ENCODE data around the gene SLC66A2.

Gene SLC66A2

GRCh38 chr18:79902075-79902474, 49.4 kb downstream of the SLC66A2 start:
- Histone ChIP-seq H3K4me1 (ENCODE audit: insufficient read depth, low read length, severe bottlenecking) (no peaks in the 10 kb centered on the region), H3K36me3 (ENCODE audit: insufficient read depth, low read length) (peaks cover 8% of the 10 kb centered on the region; the same call in 1 of the 2 replicates), H3K4me2 (ENCODE audit: low read length) (no peak overlapping the region), H3K27me3 (ENCODE audit: insufficient read depth, low read length) (no peaks in the 10 kb centered on the region), H3F3A (ENCODE audit: insufficient read depth, low read length) (no peaks in the 10 kb centered on the region), H3K9ac (ENCODE audit: low read length) (no peak overlapping the region), H3K4me3 (ENCODE audit: low read depth, low read length, poor library complexity, severe bottlenecking) (no peak overlapping the region), H3K9me2 (ENCODE audit: low read depth, low read length) (no peaks in the 10 kb centered on the region), H4K20me1 (ENCODE audit: insufficient read depth, low read length) (no peaks in the 10 kb centered on the region), H2AFZ (ENCODE audit: low read length) (no peak overlapping the region), H3K9me3 (ENCODE audit: low read length) (peaks cover 4% of the 10 kb centered on the region; the same call in 1 of the 2 replicates), H3K79me2 (ENCODE audit: insufficient read depth, low read length) (no peaks in the 10 kb centered on the region), H3K27ac (ENCODE audit: low read depth, low read length, poor library complexity, severe bottlenecking) (no peak overlapping the region)
- TF ChIP-seq EZH2 (IDR thresholded peaks at IDR 0.05; ENCODE audit: borderline replicate concordance, low read length) = no peak
- TF ChIP-seq, protein P1, sequence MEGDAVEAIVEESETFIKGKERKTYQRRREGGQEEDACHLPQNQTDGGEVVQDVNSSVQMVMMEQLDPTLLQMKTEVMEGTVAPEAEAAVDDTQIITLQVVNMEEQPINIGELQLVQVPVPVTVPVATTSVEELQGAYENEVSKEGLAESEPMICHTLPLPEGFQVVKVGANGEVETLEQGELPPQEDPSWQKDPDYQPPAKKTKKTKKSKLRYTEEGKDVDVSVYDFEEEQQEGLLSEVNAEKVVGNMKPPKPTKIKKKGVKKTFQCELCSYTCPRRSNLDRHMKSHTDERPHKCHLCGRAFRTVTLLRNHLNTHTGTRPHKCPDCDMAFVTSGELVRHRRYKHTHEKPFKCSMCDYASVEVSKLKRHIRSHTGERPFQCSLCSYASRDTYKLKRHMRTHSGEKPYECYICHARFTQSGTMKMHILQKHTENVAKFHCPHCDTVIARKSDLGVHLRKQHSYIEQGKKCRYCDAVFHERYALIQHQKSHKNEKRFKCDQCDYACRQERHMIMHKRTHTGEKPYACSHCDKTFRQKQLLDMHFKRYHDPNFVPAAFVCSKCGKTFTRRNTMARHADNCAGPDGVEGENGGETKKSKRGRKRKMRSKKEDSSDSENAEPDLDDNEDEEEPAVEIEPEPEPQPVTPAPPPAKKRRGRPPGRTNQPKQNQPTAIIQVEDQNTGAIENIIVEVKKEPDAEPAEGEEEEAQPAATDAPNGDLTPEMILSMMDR (IDR thresholded peaks at IDR 0.05; ENCODE audit: low read length) = no peak

DNA sequence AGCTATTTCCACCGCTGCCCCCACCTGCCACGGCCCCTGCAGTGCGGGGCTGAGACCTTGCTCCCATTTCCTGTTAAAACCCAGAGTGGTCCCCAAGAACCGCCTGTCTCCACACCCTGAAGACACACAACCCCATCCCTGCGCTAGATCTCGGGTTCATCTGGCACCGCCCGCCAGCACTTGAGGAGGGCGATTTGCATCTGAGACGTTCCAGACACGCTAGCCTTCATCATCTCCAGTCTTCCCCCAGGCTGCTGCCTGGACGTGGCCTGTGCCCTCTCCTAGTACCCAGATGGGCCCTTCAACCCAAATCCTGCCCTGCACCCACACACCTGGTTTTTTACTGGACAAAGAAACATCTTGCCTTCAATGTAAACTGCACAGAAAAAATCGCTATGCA, 49.8 kb downstream of the SLC66A2 start:
- Histone ChIP-seq H3K9me3 (ENCODE audit: low read length) (peaks cover 4% of the 10 kb centered on the region; the same call in 1 of the 2 replicates), H3K9ac (ENCODE audit: low read length) (no peak overlapping the region), H3K4me3 (ENCODE audit: low read depth, low read length, poor library complexity, severe bottlenecking) (no peak overlapping the region), H3K36me3 (ENCODE audit: insufficient read depth, low read length) (peaks cover 8% of the 10 kb centered on the region; the same call in 1 of the 2 replicates), H3K79me2 (ENCODE audit: insufficient read depth, low read length) (no peaks in the 10 kb centered on the region), H3K27me3 (ENCODE audit: insufficient read depth, low read length) (no peaks in the 10 kb centered on the region), H4K20me1 (ENCODE audit: insufficient read depth, low read length) (no peaks in the 10 kb centered on the region), H3F3A (ENCODE audit: insufficient read depth, low read length) (no peaks in the 10 kb centered on the region), H3K4me2 (ENCODE audit: low read length) (no peak overlapping the region), H3K9me2 (ENCODE audit: low read depth, low read length) (no peaks in the 10 kb centered on the region), H3K27ac (ENCODE audit: low read depth, low read length, poor library complexity, severe bottlenecking) (no peak overlapping the region), H3K4me1 (ENCODE audit: insufficient read depth, low read length, severe bottlenecking) (no peaks in the 10 kb centered on the region), H2AFZ (ENCODE audit: low read length) (no peak overlapping the region)
- TF ChIP-seq, protein P1 (IDR thresholded peaks at IDR 0.05; ENCODE audit: low read length) = no peak
- no peak for TF ChIP-seq EZH2 (IDR thresholded peaks at IDR 0.05; ENCODE audit: borderline replicate concordance, low read length)

DNA sequence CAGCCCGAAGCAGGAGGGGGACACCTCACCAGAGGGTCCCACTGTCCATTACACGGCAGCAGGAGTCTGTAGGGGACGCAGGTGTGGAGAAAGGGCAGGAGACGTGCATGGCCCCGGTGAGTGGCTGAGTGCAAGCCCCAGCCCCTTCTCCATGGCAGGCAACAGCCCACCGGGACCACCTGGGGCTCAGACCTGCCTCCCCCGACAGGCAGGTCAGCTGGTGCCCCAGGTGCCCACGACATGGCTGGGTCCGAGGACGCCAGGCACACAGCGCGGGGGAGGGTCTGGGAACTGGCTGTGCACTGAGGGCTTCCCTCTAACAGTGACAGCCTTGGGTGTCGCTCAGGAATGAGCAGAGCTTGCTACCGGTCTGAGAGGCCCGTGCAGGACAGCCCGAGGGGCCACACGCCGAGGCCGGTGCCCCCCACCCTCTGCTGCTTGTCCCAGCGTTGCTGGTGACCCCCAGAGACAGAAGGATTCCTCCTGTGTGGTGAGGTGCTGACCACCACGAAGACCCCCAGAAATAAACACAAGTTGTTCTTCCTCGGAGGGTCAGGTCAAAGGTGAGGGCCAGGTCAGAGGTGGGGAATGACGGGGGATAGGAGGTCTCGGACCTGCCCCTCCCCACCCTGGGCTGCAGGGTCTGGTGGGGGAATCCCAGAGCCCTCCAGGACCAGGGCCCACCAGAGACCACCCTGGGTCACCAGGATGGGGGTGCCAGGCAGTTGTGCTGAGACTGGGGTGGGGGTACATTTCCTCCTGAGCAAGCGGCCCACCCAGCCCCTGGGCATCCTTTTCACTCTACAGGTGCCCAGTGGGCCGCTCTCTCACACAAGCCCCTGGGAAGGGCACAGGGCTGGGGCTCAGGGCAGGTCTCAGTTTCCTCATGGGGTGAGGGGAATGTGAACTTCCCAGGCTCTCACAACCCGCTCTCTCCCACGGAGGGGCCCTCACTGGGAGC, 50.6 kb downstream of the SLC66A2 start:
- TF ChIP-seq, protein P1 (IDR thresholded peaks at IDR 0.05; ENCODE audit: low read length) = no peak
- TF ChIP-seq EZH2 (IDR thresholded peaks at IDR 0.05; ENCODE audit: borderline replicate concordance, low read length) = no peak
- Histone ChIP-seq H3K4me2 (ENCODE audit: low read length) (no peak overlapping the region), H4K20me1 (ENCODE audit: insufficient read depth, low read length) (no peaks in the 10 kb centered on the region), H3K9me2 (ENCODE audit: low read depth, low read length) (no peaks in the 10 kb centered on the region), H3K9me3 (ENCODE audit: low read length) (peaks cover 4% of the 10 kb centered on the region; the same call in 1 of the 2 replicates), H3K36me3 (ENCODE audit: insufficient read depth, low read length) (peaks cover 8% of the 10 kb centered on the region; the same call in 1 of the 2 replicates), H3F3A (ENCODE audit: insufficient read depth, low read length) (no peaks in the 10 kb centered on the region), H3K9ac (ENCODE audit: low read length) (no peak overlapping the region), H3K27ac (ENCODE audit: low read depth, low read length, poor library complexity, severe bottlenecking) (no peak overlapping the region), H3K79me2 (ENCODE audit: insufficient read depth, low read length) (no peaks in the 10 kb centered on the region), H3K27me3 (ENCODE audit: insufficient read depth, low read length) (no peaks in the 10 kb centered on the region), H3K4me1 (ENCODE audit: insufficient read depth, low read length, severe bottlenecking) (no peaks in the 10 kb centered on the region), H3K4me3 (ENCODE audit: low read depth, low read length, poor library complexity, severe bottlenecking) (no peak overlapping the region), H2AFZ (ENCODE audit: low read length) (no peak overlapping the region)
